Measurements from ENCODE around the gene PLEKHG3.

GRCh38 chr14:64693810-64694165 lies 10.4 kb upstream of the PLEKHG3 start:
- TF ChIP-seq EP300 (IDR thresholded peaks at IDR 0.05) = no peak
- TF ChIP-seq, protein P1, sequence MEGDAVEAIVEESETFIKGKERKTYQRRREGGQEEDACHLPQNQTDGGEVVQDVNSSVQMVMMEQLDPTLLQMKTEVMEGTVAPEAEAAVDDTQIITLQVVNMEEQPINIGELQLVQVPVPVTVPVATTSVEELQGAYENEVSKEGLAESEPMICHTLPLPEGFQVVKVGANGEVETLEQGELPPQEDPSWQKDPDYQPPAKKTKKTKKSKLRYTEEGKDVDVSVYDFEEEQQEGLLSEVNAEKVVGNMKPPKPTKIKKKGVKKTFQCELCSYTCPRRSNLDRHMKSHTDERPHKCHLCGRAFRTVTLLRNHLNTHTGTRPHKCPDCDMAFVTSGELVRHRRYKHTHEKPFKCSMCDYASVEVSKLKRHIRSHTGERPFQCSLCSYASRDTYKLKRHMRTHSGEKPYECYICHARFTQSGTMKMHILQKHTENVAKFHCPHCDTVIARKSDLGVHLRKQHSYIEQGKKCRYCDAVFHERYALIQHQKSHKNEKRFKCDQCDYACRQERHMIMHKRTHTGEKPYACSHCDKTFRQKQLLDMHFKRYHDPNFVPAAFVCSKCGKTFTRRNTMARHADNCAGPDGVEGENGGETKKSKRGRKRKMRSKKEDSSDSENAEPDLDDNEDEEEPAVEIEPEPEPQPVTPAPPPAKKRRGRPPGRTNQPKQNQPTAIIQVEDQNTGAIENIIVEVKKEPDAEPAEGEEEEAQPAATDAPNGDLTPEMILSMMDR (IDR thresholded peaks at IDR 0.05) = no peak
- TF ChIP-seq POLR2A (IDR thresholded peaks at IDR 0.05) = no peak
